Suppressor macrophage (primary cell): Measurements from ENCODE around the gene SEMA3B.
"Not testable (repeated sequence)": the region's sequence is repeated elsewhere in the genome, so short reads cannot be mapped to it uniquely, and the experiment has no call there.

Experiments used
- DNase-seq, 4 experiments: peaks; one replicate each; pipeline ENCODE4 v3.0.0-alpha.2; 2020 to 2022

The SEMA3B gene

DNA sequence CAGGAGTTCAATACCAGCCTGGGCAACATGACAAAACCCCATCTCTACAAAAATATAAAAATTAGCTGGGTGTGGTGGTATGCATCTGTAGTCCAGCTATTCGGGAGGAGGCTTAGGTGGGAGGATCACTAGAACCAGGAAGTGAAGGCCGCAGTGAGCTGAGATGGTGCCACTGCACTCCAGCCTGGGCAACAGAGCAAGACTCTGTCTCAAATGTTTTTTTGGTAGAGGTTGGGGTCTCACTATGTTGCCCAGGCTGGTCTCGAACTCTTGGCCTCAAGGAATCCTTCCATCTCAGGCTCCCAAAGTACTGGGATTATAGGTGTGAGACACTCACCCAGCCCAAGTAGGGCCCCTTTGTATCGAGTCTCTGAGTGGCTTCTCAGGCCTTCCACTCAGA is 25.1 kb downstream of the SEMA3B start:
- no peak for DNase-seq

DNA sequence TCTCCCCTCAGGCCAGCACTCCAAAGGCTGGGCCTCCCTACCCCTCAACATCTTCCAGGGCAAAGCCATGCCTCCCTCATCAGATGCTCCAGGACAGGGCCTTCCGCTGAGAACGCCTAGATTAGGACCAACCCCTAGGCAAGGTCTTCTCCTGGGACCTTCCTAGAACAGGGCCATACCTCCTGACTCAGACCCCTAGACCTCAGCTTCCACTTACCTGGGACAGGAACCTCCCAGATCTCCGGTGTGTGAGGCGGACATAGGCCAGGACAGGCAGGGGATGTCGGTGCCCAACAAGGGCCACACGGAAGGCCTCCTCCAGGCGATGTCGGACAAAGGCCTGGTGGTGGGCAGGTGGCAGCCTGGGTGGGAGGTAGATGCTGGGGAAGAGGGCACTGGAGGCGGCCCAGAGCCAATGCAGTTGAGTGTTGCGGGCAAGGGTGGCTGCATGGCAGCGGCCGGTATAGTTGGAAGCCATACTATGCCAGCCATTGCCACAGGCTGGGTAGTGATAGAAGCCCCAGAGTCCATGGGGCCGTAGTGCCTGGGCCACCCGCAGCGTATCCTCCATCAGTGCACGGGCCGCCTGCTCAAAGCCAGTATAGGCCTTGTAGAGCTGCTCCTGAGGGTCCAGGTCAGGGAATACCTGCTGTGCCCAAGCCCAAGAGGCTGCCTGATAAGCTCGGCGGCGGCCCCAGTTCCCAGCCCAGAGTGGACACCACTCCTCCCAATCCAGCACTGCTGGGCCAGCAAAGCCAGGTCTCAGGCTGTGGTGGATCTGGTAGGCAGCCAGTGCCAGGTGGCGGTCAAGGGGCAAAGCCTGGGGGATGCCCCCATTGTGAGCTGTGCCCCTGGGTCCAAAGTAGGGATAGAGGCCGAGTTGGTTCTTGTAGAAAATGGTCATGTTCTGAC is 25.8 kb downstream of the SEMA3B start:
- DNase-seq: no peak

DNA sequence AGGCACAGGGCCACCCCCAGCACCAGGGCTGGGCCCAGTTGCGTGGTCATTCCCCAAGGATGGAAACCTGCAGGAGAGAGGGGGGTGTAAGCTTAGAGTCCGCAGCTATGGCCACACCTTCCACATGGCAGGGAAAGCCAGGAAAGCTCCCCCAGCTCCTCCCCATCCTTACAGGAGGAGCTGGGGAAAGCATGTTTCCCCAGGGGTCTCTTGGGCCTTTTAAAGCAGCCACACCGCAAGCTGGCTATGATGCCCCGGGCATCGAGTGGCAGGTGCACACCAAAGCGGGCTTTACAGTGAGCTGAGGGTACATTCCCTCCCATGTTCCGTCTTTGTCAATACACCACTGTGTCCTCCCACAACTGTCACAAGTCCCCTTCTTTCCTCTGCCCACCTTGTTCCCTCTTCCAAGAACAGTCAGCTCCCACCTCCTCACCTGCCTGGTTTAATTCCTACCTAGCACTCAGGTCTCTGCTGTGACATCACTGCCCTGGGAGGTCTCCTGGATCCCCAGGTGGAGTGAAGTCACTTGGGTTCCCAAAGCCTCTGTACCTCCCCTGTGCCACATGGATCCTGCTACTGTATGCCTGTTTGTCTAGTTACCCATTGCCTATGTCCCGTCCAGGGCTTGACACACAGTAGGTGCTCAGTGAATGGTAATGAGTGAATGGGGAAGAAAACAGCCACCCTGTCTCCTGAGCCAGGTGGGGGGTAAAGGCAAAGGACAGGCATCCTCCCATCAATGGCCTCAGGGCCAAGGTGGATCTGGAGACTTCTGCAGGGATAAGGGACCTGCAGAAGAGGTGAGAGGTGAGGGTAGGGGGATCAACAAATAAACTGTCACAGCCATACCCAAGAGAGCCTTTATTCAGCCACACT is 26.8 kb downstream of the SEMA3B start:
- DNase-seq: no peak

DNA sequence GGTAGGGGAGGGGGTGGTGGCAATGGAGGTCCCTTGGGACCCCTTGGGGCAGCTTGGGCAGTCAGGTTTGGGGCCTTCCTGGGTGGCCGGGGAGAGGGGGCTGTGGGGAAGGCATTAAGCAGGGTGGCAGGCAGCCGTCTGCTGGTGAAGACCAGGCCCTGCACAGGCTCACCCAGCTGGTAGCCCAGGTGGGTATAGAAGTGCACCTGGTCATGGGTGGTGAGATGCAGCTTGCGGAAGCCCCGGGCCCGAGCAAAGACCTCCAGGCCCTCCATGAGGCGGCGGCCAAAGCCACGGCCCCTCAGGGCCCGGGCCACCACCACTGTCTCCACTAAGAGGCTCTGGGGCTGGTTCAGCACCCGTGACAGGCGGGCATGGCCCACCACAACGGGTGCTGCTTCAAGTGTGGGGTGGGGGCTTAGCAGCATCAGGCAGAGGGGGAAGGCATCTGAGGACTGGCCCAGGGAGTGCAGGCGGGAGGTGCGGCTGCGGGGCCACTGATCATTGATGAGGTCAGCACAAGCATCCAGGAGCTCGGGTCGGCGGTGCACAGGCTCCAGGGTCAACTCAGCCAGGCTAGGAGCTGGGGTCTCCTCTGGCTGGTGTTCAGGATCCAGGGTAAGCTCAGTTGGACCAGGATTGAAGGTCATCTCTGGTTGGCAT is 27.9 kb downstream of the SEMA3B start:
- no peak for DNase-seq

DNA sequence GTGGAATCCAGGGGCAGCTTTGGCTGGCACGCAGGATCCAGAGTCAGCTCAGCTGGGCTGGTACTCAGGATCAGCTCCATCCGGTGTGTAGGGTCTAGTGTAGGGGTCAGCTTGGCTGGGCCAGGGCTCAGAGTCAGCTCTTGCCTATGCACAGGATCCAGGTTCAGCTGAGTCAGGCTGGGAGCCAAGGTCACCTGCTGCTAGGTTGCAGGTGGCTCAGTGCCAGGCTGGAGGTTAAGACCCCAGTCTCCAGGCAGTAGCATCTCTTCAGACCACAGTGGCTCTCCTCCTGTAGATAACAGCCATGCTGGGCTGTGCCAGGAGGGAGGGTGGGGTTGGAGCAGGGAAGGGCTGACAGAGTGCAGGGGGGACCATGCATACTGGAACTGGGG is 28.4 kb downstream of the SEMA3B start:
- DNase-seq: no peak

DNA sequence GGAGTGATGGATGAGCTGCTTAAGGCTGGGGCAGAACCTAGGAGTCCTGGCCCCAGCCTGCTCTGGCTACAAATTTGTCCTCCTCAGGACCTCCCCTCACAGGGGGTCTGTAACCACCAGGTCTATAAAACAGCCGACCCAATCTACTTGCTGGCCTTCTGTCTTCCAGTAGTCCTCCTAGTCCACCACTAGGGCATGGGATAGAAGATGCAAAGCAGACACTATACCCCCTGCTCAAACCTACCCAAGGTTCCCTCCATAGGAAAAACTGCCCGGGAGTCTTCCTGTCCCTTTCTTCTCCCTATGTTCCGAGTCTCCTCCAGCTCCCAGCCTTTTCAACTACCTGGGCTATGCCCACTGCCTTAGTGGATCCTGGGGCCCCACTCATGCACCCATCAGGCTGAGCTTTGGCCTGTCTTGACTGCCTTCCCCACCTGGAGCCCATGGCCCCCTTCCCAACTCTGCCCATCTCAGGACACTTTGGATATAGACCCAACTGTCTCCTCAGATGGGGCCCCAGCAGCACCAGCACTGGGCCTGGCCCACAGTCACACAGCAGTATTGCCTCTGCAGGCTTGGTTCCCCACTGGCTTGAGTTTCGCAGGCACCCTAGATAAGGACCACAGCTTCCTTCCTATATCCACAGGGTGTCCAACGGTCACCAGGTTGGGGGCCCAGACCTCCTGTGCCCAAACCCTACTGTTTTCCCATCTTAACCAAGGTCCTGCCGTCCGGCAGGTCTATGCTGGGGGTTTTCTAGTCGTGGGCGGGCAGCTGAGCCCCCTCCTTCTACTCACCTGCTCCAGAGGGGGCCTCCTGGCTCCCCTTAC is 29.2 kb downstream of the SEMA3B start:
- peak in 2 of 4 experiments; percentile 35 to 48 for DNase-seq

DNA sequence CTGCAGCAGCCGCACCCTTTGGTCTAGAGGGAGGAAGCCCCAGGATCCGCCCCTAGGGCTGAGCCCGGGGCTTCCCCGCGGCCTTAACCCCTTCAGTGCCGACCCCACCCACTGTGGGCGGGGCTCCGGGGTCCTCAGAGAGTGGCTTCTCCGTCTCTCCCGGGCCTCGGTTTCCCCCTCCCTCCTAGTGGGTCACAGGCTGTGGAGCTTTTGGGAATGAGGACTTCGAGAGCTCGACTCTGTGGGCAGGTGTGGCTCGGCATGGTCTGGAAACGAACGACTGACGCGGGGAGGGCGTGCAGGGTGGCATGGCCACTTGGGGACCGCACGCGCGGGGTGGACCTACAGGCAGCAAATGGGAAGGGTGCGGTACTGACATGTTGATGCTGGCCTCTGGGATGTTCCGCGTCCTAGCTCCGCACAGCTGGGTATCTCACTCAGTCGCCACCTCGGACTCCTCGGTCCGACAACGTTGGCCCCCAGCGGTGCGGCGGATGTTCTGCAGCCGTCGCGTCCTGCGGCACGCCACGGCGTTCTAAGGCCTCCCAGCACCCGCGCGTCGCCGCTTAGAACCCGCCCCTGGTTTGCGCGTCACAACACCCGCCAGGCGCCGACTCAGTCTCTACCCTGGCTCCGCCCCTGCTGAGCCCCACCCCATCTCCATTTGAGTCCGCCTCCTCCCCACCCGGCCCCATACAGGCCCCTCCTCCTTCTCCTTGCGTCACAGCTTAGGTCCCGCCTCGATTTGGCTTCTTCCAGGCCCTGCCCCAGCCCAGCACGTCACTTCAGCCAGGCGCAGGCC is 30.1 kb downstream of the SEMA3B start, which contains the start of the genes HYAL3 and NAA80:
HYAL3 (minus strand) TSS at position 570 of the 802 bp plus-strand sequence. CDS start 3,803 bp downstream, outside the sequence.
NAA80 (minus strand) TSS at position 570 of the 802 bp plus-strand sequence. CDS start 1,942 bp downstream, outside the sequence.
- DNase-seq: peak; percentile 99 to 100 (median 100)

DNA sequence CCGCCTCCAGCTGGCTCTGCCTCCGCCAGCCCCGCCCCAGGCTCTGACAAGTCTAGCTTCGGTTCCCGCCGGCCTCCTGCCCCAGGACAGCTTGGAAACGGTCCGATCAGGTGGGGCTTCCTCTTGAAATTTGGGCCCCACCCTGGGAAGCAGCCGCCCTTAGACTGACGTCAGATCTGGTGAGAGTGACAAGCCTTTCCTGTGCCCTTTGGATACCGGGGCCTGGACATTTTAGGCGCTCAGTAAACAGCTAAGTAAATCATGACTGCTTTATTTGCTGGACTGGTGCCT is 30.6 kb downstream of the SEMA3B start:
- no peak for DNase-seq

DNA sequence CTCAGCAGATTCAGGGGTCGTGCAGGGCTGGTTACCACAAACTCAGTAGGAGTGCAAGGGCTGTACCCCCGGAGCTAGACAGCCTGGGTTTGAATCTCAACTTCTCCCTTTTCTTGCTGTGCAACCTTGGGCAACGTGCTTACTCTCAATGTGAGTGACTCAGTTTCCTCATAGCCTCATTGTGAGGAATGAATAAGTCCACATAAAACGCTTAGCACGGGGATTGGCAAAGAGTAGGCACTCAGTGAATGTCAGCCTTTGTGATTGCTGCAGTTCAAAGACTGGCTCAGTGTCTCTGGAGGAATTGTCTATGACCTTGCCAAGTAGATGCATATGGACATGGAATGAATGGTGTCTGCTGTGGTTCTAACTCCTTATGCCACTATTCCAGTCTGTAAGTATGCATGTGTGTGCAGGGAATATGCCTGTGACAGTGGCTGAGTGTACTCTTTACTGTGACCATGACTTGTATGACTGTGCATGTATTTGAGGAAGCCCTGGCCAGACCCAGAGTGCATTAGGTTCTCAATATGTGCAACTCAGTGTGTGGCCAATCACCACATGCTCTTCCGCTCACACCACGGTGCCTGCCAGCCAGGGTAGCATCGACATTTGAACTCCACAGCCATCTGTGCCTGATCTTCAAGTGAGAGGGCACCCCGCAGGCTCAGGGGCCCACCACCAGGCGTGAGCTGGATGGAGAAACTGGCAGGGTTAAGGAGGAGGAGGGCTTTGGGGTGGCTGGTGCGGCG is 31.2 kb downstream of the SEMA3B start:
- DNase-seq: peak; percentile 88 to 94 (median 91)

DNA sequence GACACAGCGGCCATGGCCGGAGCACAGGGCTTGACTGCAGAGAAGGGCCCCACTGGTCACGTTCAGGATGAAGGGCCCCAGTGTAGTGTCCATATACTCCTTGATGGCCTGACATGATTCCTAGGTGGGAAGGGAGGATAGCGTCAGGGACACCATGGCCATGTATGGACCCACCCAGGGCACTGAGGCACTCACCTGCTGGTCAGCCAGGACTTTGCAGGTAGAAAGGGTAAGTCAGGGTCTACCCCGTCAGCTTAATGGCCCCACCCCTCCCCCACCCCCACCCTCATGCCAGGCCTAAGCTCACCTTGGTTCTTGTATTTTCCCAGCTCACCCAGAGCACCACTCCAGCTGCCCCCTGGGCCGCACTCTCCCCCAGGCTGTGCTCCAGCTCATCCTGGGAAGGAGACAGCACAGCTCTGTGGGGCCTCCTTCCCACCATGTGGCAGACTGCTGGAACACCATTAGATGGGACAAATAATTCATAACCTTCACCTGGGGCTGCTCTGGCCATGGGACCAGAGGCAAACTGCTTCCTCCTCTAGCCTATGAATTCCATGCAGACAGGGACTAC is 31.8 kb downstream of the SEMA3B start:
- no peak for DNase-seq

DNA sequence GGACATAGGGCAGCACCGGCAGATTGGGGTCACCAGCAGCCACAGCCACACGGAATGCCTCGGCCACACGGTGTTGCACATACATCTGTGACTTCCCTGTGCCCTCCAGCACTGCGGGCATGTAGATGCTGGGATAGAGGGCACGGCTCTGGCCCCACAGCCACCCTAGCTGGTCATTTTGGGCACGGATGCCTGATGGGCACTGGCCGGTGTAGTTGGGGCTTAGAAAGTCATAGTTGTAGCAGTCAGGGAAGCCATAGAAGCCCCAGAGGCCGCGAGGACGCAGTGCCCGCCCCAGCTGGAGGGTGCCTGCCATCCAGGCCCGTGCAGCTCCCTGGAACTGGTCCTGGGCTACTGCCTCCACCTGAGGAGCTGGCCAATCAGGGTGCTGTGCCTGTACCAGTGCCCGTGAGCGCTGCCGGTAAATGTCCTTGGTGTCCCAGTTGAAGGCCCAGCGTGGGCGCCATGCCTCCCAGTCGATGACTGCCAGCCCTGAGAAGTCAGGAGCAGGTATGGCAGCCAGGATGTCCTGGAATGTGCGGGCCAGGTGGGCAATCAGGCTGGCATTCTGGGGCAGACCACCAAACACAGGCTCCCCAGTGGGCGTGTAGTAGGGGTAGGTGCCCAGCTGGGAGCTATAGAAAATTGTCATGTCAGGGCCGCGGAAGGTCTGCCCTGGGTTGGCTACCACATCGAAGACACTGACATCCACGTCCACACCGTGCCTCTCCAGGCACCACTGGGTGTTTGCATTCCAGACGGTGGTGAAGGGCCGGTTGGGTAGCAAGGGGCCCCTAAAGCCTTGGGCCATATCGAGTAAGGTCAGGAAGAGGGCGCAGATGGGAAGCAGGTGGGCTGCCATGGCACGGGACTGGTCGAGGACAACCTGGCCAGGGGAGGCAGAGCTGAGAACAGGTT is 33.4 kb downstream of the SEMA3B start:
- DNase-seq: no peak

DNA sequence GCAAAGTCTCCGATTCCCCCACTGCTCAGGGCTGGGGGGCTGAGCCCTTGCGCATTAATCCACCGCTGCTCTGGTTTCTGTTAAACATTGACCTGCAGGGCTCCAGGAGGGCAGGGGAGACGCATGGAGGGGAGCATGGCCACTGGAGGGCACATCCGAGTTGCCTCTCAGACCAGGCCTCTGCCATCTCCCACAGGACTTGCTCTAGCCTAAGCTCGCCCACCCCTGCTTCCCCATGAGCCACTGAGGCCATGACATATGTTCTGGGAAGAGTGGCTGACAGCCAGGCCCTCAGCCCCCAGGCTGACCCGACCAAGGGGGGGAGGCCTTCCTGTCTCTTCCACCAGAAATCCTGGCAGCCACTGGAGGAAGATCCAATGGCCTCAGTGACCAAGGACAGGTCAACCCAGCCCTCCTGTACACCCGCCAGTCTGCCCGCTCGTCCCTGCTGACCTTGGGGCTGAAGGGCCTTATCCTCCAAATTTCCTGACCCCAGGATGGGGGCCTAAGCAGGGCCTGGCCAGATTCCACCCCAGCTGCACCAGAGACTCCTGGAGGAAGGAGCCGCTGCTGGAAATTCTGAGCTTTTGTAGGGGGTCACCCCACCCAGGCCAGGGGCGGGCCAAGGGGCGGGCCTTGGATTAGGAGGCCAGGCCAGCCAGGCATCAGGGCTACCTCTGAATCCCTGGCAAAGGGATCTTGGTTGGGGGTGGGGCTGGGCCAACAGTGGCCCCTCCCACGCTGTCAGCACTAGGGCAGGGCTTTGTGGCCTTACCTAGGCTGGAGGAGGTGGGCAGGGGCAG is 34.3 kb downstream of the SEMA3B start, which contains the start of gene HYAL1:
HYAL1 (minus strand) TSS at position 562 of the 803 bp plus-strand sequence. CDS start 618 bp downstream, outside the sequence.
- DNase-seq: peak in 1 of 4 experiments; percentile 26

DNA sequence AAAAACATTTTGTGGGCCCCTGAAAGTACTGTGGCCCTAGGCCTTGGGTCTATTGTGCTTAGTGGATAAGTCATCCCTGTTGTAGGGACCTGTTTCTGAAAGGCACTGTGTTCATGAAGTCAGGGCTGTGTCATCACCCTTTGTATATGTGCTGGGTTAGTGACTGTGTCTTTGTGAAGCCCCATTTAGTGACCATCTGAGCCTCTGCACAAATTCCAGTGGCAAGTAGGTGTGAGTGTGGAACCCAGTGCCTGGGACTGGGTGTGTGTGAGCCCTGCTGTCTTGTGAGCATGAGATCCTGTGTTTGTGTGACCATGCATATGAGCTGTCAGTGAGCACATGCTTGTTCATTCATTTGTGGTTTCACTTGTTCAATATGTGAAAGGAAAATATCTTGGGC is 35.7 kb downstream of the SEMA3B start:
- no peak for DNase-seq

DNA sequence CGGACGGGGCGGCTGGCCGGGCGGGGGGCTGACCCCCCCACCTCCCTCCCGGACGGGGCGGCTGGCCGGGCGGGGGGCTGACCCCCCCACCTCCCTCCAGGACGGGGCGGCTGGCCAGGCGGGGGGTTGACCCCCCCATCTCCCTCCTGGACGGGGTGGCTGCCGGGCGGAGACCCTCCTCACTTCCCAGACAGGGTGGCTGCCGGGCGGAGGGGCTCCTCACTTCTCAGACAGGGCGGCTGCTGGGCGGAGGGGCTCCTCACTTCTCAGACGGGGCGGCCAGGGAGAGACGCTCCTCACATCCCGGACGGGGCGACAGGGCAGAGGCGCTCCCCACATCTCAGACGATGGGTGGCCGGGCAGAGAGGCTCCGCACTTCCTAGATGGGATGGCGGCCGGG is 43.1 kb downstream of the SEMA3B start:
- not testable (repeated sequence) for DNase-seq

DNA sequence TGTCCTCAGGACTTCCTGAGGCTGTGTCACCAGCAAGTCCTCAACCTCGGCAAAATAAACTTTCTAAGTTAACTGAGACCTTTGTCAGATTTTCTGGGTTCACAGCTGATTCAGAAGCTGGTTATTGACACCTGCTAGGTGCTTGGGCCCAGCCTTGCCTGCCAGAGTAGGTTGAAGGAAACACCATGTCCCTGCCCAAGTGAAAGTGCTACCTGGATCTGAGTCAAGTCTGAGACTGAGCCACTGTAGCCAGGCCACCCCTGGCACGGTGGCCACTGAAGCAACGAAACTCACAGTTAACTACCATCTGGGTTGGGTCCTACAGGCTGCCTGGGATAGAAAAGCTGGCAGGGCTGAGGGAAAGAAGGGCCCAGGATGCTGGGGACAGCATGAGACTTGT is 45.4 kb downstream of the SEMA3B start:
- DNase-seq: no peak

DNA sequence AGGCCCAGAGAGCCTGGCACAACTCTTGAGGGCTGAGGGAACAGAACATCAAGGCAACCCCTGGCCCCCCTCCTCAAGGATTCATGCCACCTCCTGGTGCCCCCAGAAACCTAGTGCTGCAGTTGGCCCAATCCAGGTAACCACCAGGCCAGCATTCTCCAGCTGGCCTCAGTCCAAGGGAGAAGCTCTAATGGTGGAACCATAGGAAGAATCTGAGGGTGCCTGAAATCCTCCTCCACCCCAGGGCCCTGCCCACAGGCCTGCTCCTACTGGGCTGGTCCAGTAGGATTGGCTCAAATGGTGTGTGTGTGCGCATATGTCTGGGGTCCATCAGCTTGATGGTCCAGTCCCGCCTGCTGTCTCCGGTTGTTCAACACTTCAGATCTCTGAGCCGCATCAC is 45.9 kb downstream of the SEMA3B start:
- no peak for DNase-seq

DNA sequence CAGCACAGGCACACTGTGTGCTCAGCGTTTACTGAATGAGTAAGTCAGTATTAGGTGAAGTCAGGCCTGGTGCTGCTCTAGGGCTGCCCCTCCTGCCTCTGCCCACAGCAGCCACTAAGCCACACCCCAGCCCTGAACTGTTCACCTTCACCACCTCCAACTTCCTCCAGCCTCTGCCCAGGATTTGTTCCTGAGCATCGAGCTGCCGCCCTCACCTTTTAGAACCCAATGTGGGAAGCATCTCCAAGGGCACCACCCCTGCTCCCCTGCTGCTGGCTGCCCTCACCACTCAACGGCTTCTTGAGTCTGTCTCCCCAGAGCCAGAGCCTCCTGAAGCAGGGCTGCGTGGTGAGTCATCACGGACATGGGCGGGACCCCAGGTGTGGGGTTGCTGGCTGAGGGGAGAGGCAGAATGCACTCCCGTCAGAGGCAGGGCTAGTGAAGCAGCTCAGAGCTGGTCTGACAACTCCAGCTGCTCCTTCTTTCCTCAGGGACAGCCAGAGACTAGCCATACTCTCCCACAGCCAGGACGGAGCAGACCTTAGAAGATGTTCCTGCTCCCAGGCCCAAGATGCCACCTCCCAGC is 47.8 kb downstream of the SEMA3B start:
- DNase-seq: no peak
